NCI-H526 (cell line): ENCODE measurements around the gene PERP.
"Not testable (repeated sequence)": the region's sequence is repeated elsewhere in the genome, so short reads cannot be mapped to it uniquely, and the experiment has no call there.

Source experiments
- DNase-seq, 2 experiments: peaks; one replicate each; lab custom pipeline; 2025; lab: John Stamatoyannopoulos, UW

PERP gene

GRCh38 chr6:138107078-138107751 lies at the start of gene PERP:
Gene PERP (minus strand): TSS chr6:138107419. CDS start chr6:138107340, 79 bp downstream.
- peak; percentile 59 to 85 for DNase-seq

GRCh38 chr6:138155443-138155842 lies 48.2 kb upstream of the PERP start:
- no peak for DNase-seq

- DNase-seq = no peak
Measured at GRCh38 chr6:138146544-138146943, 39.3 kb upstream of the PERP start.

- no peak for DNase-seq
Measured at GRCh38 chr6:138145402-138145801, 38.2 kb upstream of the PERP start.

- no peak for DNase-seq
Measured at GRCh38 chr6:138142806-138143205, 35.6 kb upstream of the PERP start.

- DNase-seq = no peak
Measured at GRCh38 chr6:138129190-138129589, 22.0 kb upstream of the PERP start.

- DNase-seq = no peak
Measured at GRCh38 chr6:138128096-138128495, 20.9 kb upstream of the PERP start.

GRCh38 chr6:138124096-138124495 lies 16.9 kb upstream of the PERP start:
- DNase-seq = no peak

GRCh38 chr6:138119976-138120375 lies 12.8 kb upstream of the PERP start:
- DNase-seq = no peak

- not testable (repeated sequence) for DNase-seq
Measured at GRCh38 chr6:138119229-138119628, 12.0 kb upstream of the PERP start.

GRCh38 chr6:138117376-138117914 lies 10.2 kb upstream of the PERP start:
- DNase-seq = no peak

GRCh38 chr6:138116661-138116999 lies 9.4 kb upstream of the PERP start:
- DNase-seq = no peak

GRCh38 chr6:138115877-138116660 lies 8.8 kb upstream of the PERP start:
- peak; percentile 49 to 81 for DNase-seq

GRCh38 chr6:138115201-138115600 lies 8.0 kb upstream of the PERP start:
- DNase-seq = peak in 1 of 2 experiments; percentile 5

- peak in 1 of 2 experiments; percentile 8 for DNase-seq
Measured at GRCh38 chr6:138113588-138114210, 6.5 kb upstream of the PERP start.

- peak in 1 of 2 experiments; percentile 5 for DNase-seq
Measured at GRCh38 chr6:138110229-138110628, 3.0 kb upstream of the PERP start.

GRCh38 chr6:138109042-138109997 lies 2.1 kb upstream of the PERP start:
- peak; percentile 86 to 89 for DNase-seq

GRCh38 chr6:138107752-138108592 lies 753 bp upstream of the PERP start:
- DNase-seq = peak; percentile 74 to 85

- no peak for DNase-seq
Measured at GRCh38 chr6:138106665-138107077, 548 bp downstream of the PERP start.

GRCh38 chr6:138105880-138106664 lies 1.1 kb downstream of the PERP start:
- peak; percentile 23 to 52 for DNase-seq
